IPS-15b (cell line): ENCODE data around the gene SP6.

Source experiments
- H3K27me3 ChIP-seq: one replicate; pipeline ENCODE4 v1.6.1; 2013; ENCODE audit warnings: low read length; ENCODE audit not compliant: control insufficient read depth, insufficient read depth
- H3K36me3 ChIP-seq: one replicate; pipeline ENCODE4 v1.6.1; 2013; ENCODE audit warnings: low read length; ENCODE audit not compliant: control insufficient read depth, insufficient read depth
- H3K4me1 ChIP-seq: one replicate; pipeline ENCODE4 v1.6.1; 2013; ENCODE audit warnings: mild to moderate bottlenecking, low read length; ENCODE audit not compliant: control insufficient read depth, insufficient read depth
- H3K4me3 ChIP-seq: one replicate; pipeline ENCODE4 v1.5.1; 2013; ENCODE audit warnings: low read depth, low read length
- H3K9ac ChIP-seq: one replicate; pipeline ENCODE4 v1.6.1; 2013; ENCODE audit warnings: low read depth, mild to moderate bottlenecking, low read length
- H3K9me3 ChIP-seq: one replicate; pipeline ENCODE4 v1.6.1; 2013; ENCODE audit warnings: mild to moderate bottlenecking, low read length; ENCODE audit not compliant: control insufficient read depth, insufficient read depth

The SP6 gene

DNA sequence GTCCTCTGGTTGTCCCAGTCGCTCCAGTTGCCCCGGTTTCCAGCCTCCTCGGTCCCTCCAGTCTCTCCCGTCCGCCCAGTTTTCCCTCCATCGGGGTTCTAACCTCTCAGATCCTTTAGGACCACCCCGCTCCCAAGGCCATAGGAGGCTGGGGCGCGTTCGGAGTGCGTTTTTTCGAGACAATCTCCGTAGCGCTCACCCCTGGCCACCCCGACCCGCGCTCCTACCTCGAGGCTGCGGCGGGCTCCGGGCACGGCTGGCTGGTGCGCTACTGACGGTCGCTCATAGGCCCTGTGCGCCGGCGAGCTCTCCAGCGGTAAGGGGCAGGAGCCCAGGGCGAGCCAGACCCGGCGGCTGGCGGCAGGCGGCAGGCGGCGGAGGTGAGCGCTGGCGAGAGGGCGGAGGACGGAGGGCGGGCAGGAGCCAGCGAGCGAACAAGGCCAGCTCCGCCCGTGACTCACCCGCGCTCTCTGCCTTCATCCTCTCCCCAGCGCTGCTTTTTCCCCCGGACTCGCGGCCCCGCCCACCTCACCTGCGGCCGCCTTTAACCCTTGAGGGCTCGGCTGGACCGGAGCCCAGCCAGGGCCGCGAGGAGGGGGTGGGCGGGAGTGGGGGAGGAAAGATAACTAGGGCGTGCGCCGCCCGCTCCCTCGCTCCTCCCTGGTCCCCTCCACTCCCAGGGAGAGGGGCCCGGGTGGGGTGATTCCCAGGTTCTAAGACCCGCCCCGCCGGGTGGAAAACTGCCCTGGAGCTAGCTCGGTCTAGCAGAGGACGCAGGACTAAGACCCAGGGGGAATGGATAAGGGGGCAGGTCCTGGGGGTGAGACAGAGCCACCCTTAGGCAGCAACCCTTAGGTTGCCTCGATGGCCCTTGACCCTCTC is at the start of gene SP6:
TSS of gene SP6 (minus strand) at position 472 of the 882 bp plus-strand sequence. CDS start 2,734 bp downstream, outside the sequence.
- H3K4me3 ChIP-seq: peak within 1 kb of the TSS; percentile 63
- H3K36me3 ChIP-seq: no peaks in the 10 kb centered on the region
- H3K9me3 ChIP-seq: no peaks in the 10 kb centered on the region
- H3K4me1 ChIP-seq: peaks cover 16% of the 10 kb centered on the region
- peaks cover 90% of the 10 kb centered on the region for H3K27me3 ChIP-seq
- H3K9ac ChIP-seq: no peak within 1 kb of the TSS

GRCh38 chr17:47899643-47900042 is 48.7 kb upstream of the SP6 start:
- no peaks in the 10 kb centered on the region for H3K9me3 ChIP-seq
- H3K4me3 ChIP-seq: no peak overlapping the region
- H3K4me1 ChIP-seq: peaks cover 23% of the 10 kb centered on the region
- peak overlapping the region; percentile 24 for H3K9ac ChIP-seq
- H3K36me3 ChIP-seq: no peaks in the 10 kb centered on the region
- H3K27me3 ChIP-seq: no peaks in the 10 kb centered on the region

GRCh38 chr17:47898241-47898640 is 47.3 kb upstream of the SP6 start:
- H3K9me3 ChIP-seq: no peaks in the 10 kb centered on the region
- H3K27me3 ChIP-seq: no peaks in the 10 kb centered on the region
- H3K4me1 ChIP-seq: peaks cover 23% of the 10 kb centered on the region
- H3K4me3 ChIP-seq: no peak overlapping the region
- H3K36me3 ChIP-seq: no peaks in the 10 kb centered on the region
- no peak overlapping the region for H3K9ac ChIP-seq

DNA sequence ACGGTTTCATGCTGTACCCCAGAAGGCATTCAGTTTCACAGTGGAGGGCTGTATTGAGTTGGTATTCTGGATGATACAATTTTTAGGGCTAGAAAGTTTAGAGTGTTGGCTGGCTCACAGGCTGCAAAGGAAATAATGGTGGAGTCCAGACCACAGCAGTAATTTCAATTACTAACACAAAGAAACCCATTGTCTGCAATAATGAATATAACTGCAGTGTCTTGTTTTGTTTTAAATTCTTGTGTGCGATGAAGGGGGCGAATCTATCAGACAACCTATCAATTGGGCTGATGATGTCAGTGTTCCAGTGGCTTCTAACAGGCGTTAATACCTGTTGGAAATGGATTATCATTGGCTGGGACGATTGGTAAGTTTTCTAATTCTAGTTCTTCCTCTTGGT is 46.6 kb upstream of the SP6 start:
- Histone ChIP-seq H3K9ac (no peak overlapping the region), H3K4me1 (peaks cover 23% of the 10 kb centered on the region), H3K9me3 (no peaks in the 10 kb centered on the region)

DNA sequence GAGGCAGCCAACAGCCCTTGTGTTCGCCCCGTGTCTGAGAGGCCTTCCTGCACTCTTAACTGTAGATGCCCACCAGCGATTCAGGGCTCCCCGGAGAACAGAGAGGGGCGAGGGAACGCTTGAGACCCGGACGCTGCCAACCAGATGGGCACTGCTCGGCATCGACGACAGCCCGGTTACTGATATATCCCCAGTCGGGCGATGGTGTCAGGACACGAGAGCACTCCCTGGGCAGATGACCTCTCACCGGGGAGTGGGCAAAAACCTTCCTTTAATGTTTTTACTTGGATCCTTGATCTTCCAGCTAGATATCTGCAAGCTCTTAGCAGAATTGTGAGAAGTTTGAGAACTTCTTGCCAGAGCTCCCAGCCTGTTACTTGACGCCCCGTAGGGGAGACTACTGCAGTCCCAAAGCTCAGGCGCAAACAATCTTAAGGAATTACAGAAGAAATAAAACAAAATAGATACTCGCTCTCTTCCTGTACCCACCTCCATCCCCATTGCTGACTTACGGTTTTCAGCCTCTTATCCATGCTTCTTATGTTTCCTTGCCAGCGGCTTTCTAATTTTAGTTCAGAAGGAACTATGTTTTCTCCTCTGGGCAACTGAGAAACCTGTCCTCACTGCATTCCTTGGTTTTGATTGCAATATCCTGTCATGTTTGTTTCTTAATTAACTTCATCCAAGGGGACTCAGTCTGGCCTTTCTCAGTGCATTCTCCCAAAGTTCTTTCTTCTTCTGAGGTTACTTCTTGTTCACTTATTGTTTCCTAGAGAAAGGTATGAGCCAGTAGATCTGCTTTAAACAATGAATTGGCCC is 45.9 kb upstream of the SP6 start:
- peaks cover 19% of the 10 kb centered on the region for H3K4me1 ChIP-seq
- H3K4me3 ChIP-seq: peak overlapping the region; percentile 73
- no peaks in the 10 kb centered on the region for H3K9me3 ChIP-seq
- H3K36me3 ChIP-seq: no peaks in the 10 kb centered on the region
- H3K9ac ChIP-seq: no peak overlapping the region
- no peaks in the 10 kb centered on the region for H3K27me3 ChIP-seq

More for the DNA sequence above, 46.6 kb upstream of the SP6 start:
- H3K36me3 ChIP-seq: no peaks in the 10 kb centered on the region
- H3K4me3 ChIP-seq: peak overlapping the region; percentile 73
- no peaks in the 10 kb centered on the region for H3K27me3 ChIP-seq

DNA sequence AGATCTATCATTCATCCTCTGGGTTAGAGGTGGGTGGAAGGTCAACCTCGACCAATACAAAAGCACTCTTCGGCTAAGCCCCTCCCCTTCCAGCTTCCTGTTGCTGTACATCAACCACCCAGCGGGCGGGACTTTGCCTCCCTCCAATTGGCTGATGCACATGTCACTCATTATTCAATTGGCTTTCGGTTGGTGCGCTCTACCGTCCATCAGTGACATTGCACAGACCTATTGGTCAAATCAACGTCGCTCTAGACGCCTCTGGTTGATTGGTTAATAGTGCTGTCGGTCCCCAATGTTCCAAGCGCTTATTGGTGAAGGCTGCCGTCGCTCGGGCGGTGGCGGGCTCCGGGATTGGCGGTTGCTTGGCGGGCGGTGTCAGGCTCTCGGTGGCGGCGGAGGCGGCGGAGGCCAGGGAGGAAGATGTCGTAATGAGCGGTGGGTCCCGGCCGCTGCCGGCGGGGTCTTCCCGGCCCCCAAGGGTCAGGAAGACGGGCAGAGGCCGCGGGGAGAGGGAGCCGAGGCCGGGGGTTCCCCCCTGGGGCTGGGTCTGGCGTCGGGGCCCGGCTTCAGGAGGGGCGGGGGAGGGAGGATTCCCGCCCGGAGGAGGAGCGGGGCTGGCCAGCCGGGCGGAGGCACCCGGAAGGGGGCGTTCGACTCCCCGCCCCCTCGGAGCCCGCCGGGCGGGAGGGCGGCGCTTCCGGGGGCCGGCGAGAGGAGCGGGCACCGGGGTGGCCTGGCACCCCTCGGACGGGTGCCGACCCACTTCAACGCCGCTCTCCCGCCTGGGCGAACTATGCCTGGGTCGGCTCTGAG is 45.1 kb upstream of the SP6 start, which contains the start of gene SP2:
TSS of gene SP2 (plus strand) at position 381 of the 816 bp plus-strand sequence. CDS start at position 432, 51 bp downstream.
- Histone ChIP-seq H3K4me3 (peak within 1 kb of the TSS; percentile 90), H3K9ac (peak within 1 kb of the TSS; percentile 90), H3K9me3 (no peaks in the 10 kb centered on the region), H3K36me3 (no peaks in the 10 kb centered on the region), H3K4me1 (peaks cover 13% of the 10 kb centered on the region), H3K27me3 (no peaks in the 10 kb centered on the region)

- Histone ChIP-seq H3K9ac (peak overlapping the region; percentile 90), H3K9me3 (no peaks in the 10 kb centered on the region), H3K36me3 (no peaks in the 10 kb centered on the region), H3K4me1 (peaks cover 13% of the 10 kb centered on the region), H3K27me3 (no peaks in the 10 kb centered on the region), H3K4me3 (peak overlapping the region; percentile 90)
Observed at GRCh38 chr17:47895347-47895855, 44.4 kb upstream of the SP6 start.

DNA sequence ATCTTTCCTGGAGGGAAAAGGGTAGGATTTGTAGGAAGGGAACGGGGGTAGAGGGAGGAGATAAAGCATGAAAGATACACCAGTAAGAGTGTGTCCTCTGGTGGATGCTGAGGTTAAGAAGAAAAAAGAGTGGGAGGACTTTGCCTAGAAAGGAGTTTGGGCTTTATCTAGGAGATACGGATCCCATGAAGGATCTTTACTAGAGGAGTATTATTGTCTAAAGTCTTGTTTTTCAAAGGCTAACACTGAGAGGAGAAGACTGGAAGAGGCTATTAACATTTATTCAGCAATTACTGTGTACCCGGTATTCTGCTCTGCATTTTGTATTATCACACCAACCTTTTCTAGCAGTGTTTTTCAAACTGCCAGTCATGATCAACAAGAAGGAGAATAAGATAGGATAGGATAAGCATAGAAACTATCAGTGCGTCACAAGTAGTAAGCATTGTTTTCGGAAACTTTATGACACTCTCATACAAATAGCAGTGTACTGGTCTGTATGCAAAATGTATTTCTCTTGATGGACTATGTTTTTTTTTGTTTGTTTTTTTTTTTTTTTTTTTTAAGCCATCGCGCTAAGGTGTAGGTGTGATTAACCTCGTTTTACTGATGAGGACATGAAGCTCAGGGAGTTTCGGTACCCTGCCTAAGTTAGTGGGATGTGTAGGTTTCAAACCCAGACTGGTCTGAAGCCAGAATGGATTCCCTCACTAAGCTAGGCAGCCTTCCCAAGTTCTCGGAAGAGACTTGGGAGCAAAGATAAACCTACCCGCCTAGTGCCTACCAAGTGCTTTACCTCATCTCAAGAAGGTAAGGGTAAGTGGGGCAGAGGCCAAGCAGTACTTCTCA is 43.8 kb upstream of the SP6 start:
- peaks cover 9% of the 10 kb centered on the region for H3K4me1 ChIP-seq
- H3K4me3 ChIP-seq: peak overlapping the region; percentile 90
- no peaks in the 10 kb centered on the region for H3K27me3 ChIP-seq
- H3K9ac ChIP-seq: peak overlapping the region; percentile 90
- no peaks in the 10 kb centered on the region for H3K9me3 ChIP-seq
- no peaks in the 10 kb centered on the region for H3K36me3 ChIP-seq

- Histone ChIP-seq H3K27me3 (no peaks in the 10 kb centered on the region), H3K4me1 (peaks cover 8% of the 10 kb centered on the region), H3K36me3 (no peaks in the 10 kb centered on the region), H3K9ac (no peak overlapping the region), H3K9me3 (no peaks in the 10 kb centered on the region), H3K4me3 (no peak overlapping the region)
Observed at GRCh38 chr17:47891545-47892088, 40.7 kb upstream of the SP6 start.

DNA sequence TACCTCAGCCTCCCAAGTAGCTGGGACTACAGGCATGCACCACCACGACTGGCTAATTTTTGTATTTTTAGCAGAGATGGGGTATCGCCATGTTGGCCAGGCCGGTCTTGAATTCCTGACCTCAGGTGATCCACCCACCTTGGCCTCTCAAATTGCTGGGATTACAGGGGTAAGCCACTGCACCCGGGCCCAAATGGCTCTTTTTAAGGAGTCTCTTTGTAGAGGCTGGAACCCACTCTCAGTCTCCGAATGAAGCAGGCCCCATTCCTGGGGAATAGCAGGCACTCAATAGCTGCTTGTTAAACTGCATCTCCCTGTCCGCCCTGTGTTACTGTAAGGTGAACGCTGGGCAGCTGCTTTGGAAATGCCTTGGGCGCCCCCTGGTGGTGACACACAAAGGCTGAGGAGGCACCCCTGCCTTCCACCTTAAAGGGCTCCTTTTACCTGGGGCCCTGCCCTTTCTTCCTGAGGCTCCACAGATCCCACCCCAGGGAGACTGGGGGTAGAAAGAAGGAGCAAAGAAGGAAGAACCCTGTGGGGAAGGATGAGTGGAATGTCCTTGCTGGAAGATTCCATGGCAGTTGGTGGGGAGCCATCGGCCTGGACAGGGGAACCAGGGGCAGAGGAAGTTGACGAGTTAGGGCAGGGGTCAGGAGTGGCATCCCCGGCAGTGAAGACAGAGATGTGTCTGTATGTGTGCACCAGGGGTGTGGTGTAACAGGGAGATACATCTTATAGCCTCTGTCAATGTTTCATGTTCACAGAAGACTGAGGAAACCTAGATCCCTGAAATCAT is 39.0 kb upstream of the SP6 start:
- H3K9ac ChIP-seq: no peak overlapping the region
- H3K9me3 ChIP-seq: no peaks in the 10 kb centered on the region
- no peak overlapping the region for H3K4me3 ChIP-seq
- peaks cover 15% of the 10 kb centered on the region for H3K4me1 ChIP-seq
- no peaks in the 10 kb centered on the region for H3K36me3 ChIP-seq
- H3K27me3 ChIP-seq: no peaks in the 10 kb centered on the region
